HepG2 (cell line): ENCODE results near the gene ANKRD44. TPM values are rescaled to one million over a fixed set of nuclear protein-coding genes. Genes with fewer than 3 reads are reported as not detected.

Experiments
- ATAC-seq: fragments of 200-7000 bp; cut with Tn5 transposase; 3 replicates; pipeline ENCODE4 v1.9.1; 2020; ENCODE audit warnings: mild to moderate bottlenecking, moderate library complexity
- BruUV-seq: library from RNA; stranded (reverse); fragments of 400-500 nt; replicated peaks from 2 replicates; lab custom pipeline; 2021; lab: Mats Ljungman, UMichigan
- CTCF ChIA-PET: fragments of 300-600 bp; formaldehyde crosslinking; extraction: SDS; loops from one replicate; lab custom pipeline; 2021; ENCODE audit warnings: low total read pairs, inconsistent platforms, low intra/inter-chr PET ratio; lab: Yijun Ruan, JAX
- POLR2A ChIA-PET: fragments of 350-600 bp; sonication (Branson Sonifier 250); formaldehyde crosslinking; loops from one replicate; lab custom pipeline; 2020; ENCODE audit warnings: antibody characterized with exemption, inconsistent platforms; lab: Yijun Ruan, JAX
- DNase-seq: peaks from one replicate; pipeline ENCODE4 v3.0.0-alpha.2; 2015; ENCODE audit warnings: low spot score
- FAIRE-seq: peaks from 3 replicates; lab custom pipeline; 2011; peaks lifted over from hg19 to GRCh38; lab: Jason Lieb, UNC
- H2AFZ ChIP-seq: one replicate; pipeline ENCODE4 v1.6.1; 2011; ENCODE audit warnings: low read length, inconsistent platforms
- H3K27ac ChIP-seq: fragments of 300-600 bp; 3 replicates; pipeline ENCODE4 v1.8.0; 2011; ENCODE audit warnings: mixed run types, mild to moderate bottlenecking, mixed read lengths, low read length, inconsistent platforms; ENCODE audit not compliant: insufficient read depth; ENCODE audit errors: extremely low read length
- H3K27me3 ChIP-seq, 2 experiments: fragments of 200-600 bp in 1 of 2; 2 replicates in 1 of 2; 3 replicates in 1 of 2; pipeline versions ENCODE4 v1.6.0 to v1.8.0; 2011; ENCODE audit warnings: low read length in 2 of 2, mild to moderate bottlenecking in 2 of 2, moderate library complexity in 2 of 2, inconsistent platforms in 1 of 2; ENCODE audit not compliant: insufficient read depth in 2 of 2, control insufficient read depth in 1 of 2
- H3K36me3 ChIP-seq, 2 experiments: fragments of 200-600 bp in 1 of 2; replicated peaks in 1 of 2; 2 replicates in 1 of 2; 3 replicates in 1 of 2; pipeline versions ENCODE4 v1.5.1 to v1.8.0; 2011; ENCODE audit warnings: low read length in 2 of 2, inconsistent platforms in 1 of 2; ENCODE audit not compliant: insufficient read depth in 2 of 2, control insufficient read depth in 1 of 2
- H3K4me1 ChIP-seq: 2 replicates; pipeline ENCODE4 v1.5.1; 2012; ENCODE audit warnings: low read length, inconsistent platforms; ENCODE audit not compliant: insufficient read depth
- H3K4me2 ChIP-seq: 2 replicates; pipeline ENCODE4 v1.6.0; 2011; ENCODE audit warnings: low read depth, low read length, inconsistent platforms
- H3K4me3 ChIP-seq, 3 experiments: fragments of 200-600 bp in 1 of 3; sonication (generic), shearing (Covaris generic) in 1 of 3; replicated peaks in 1 of 3; 2 replicates each; pipeline ENCODE4 v1.5.1; 2011 to 2016; ENCODE audit warnings: low read length in 3 of 3, inconsistent platforms in 2 of 3, low read depth in 2 of 3, mild to moderate bottlenecking in 2 of 3, control low read depth in 1 of 3, mixed read lengths in 1 of 3; ENCODE audit not compliant: insufficient read depth in 1 of 3
- H3K79me2 ChIP-seq: one replicate; pipeline ENCODE4 v1.6.1; 2011; ENCODE audit warnings: low read length, inconsistent platforms; ENCODE audit not compliant: insufficient read depth
- H3K9ac ChIP-seq: 2 replicates; pipeline ENCODE4 v1.6.0; 2011; ENCODE audit warnings: mild to moderate bottlenecking, low read depth, low read length, inconsistent platforms; ENCODE audit not compliant: insufficient read depth
- H3K9me3 ChIP-seq: 2 replicates; pipeline ENCODE4 v1.5.1; 2012; ENCODE audit warnings: mild to moderate bottlenecking, low read length
- H4K20me1 ChIP-seq: 2 replicates; pipeline ENCODE4 v1.6.0; 2011; ENCODE audit warnings: inconsistent platforms, mild to moderate bottlenecking, low read length, moderate library complexity; ENCODE audit not compliant: insufficient read depth
- ETV6 ChIP-seq: sonication (generic); formaldehyde crosslinking; conservative IDR thresholded peaks from 2 replicates; pipeline ENCODE4 v1.4.0; 2020; ENCODE audit warnings: missing genetic modification reagents
- GATAD2A ChIP-seq: IDR thresholded peaks from 2 replicates; pipeline ENCODE4 v1.6.1; 2016
- SPEN ChIP-seq: sonication (generic); formaldehyde crosslinking; IDR thresholded peaks from 2 replicates; pipeline ENCODE4 v1.5.1; 2020; ENCODE audit warnings: low read depth, mild to moderate bottlenecking, missing genetic modification reagents
- STAG1 ChIP-seq: sonication (generic); formaldehyde crosslinking; IDR thresholded peaks from 2 replicates; pipeline ENCODE4 v1.4.0; 2020; ENCODE audit warnings: missing genetic modification reagents
- ZKSCAN1 ChIP-seq: fragments of 150-350 bp; IDR thresholded peaks from 2 replicates; pipeline ENCODE4 v1.6.1; 2014; ENCODE audit warnings: low read length
- ZNF75D ChIP-seq: sonication (generic); formaldehyde crosslinking; IDR thresholded peaks from 2 replicates; pipeline ENCODE4 v1.8.1; 2023; ENCODE audit warnings: missing genetic modification reagents, mild to moderate bottlenecking, borderline replicate concordance
- ZNF782 ChIP-seq: sonication (generic); formaldehyde crosslinking; IDR thresholded peaks from 2 replicates; pipeline ENCODE4 v1.4.0; 2020; ENCODE audit warnings: missing genetic modification reagents, mild to moderate bottlenecking, borderline replicate concordance
- WGBS: methylation state at CpG from one replicate; pipeline ENCODE4 v1.1.6; 2017; ENCODE audit warnings: low lambda C conversion rate; 5-methylcytosine and 5-hydroxymethylcytosine counted together
- in situ Hi-C: cut with HindIII; loops from 2 replicates; pipeline ENCODE4 v1.10.0; 2017; ENCODE audit warnings: low pct_unique_long_range_greater_than_20kb; ENCODE audit not compliant: extremely low pct_ligation_motif_present
- intact Hi-C: fragments of 100-400 bp; cut with micrococcal nuclease; formaldehyde crosslinking; loops from one replicate; pipeline ENCODE4 v1.10.0; 2022; ENCODE audit not compliant: unreplicated experiment
- polyA plus RNA-seq, 8 experiments: library from polyadenylated mRNA; depleted of rRNA in 3 of 8; stranded (reverse) in 7 of 8; unstranded in 1 of 8; fragments of >200 nt; fragmentation: Illumina TruSeq in 4 of 8; extraction: Trizol in 4 of 8; gene quantifications; 2 replicates each; pipeline versions ENCODE4 v1.2.1 to v1.2.3, GENCODE V29; 2011 to 2016; ENCODE audit warnings: low read depth in 4 of 8, missing spikeins in 1 of 8, mixed read lengths in 1 of 8; ENCODE audit not compliant: insufficient read depth in 1 of 8
- total RNA-seq, 5 experiments: library from RNA; depleted of rRNA; stranded (reverse); fragments of >200 nt; fragmentation: Illumina TruSeq; extraction: Trizol; gene quantifications; 2 replicates each; pipeline ENCODE4 v1.2.3, GENCODE V29; 2016; ENCODE audit warnings: low read depth in 1 of 5
- TF ChIP-seq, protein P1 (sequence below): sonication (generic); formaldehyde crosslinking; IDR thresholded peaks from 2 replicates; pipeline ENCODE4 v1.4.0; 2020; ENCODE audit warnings: low read depth, mild to moderate bottlenecking, missing genetic modification reagents
- TF ChIP-seq, protein P2 (sequence below): sonication (generic); formaldehyde crosslinking; IDR thresholded peaks from 2 replicates; pipeline ENCODE4 v1.4.0; 2020; ENCODE audit warnings: mild to moderate bottlenecking, missing genetic modification reagents
- TF ChIP-seq, protein P3 (sequence below): sonication (generic); formaldehyde crosslinking; IDR thresholded peaks from 2 replicates; pipeline ENCODE4 v1.8.0; 2022; ENCODE audit warnings: mild to moderate bottlenecking, missing genetic modification reagents; ENCODE audit not compliant: insufficient replicate concordance
- TF ChIP-seq, protein P4 (sequence below): sonication (generic); formaldehyde crosslinking; IDR thresholded peaks from 2 replicates; pipeline ENCODE4 v1.8.0; 2022; ENCODE audit warnings: missing genetic modification reagents, mild to moderate bottlenecking, moderate library complexity, borderline replicate concordance
- TF ChIP-seq, protein P5 (sequence below): sonication (generic); formaldehyde crosslinking; IDR thresholded peaks from 2 replicates; pipeline ENCODE4 v1.4.0; 2020; ENCODE audit warnings: missing genetic modification reagents, borderline replicate concordance

ANKRD44 gene
- total and polyA plus RNA-seq, 2 of the 13 experiments (the other 11 are each of a cell fraction or from before 2014, with no cell fraction given), result 0.04 to 0.11 TPM

DNA sequence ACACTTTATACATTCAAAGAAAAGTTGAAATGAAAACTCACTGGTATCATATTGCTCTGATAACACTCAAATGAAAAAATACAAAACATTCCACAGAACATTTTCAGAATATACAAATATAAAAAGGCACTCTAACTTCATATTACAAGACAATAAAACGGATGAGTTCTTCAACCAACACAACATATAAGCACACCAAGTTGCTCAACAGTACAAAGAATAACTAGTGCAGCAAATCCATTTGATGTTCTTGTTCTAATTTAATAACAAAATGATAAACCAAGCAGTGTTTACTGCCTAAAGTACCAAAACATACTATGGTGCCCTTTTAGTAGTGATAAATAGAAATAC, 323.3 kb downstream of the ANKRD44 start:
- Histone ChIP-seq H3K4me3 (no peak overlapping the region), H4K20me1 (no peaks in the 10 kb centered on the region), H3K4me2 (no peak overlapping the region), H3K9ac (no peak overlapping the region), H3K9me3 (no peaks in the 10 kb centered on the region), H3K4me1 (no peaks in the 10 kb centered on the region), H3K27ac (no peak overlapping the region), H3K36me3 (no peaks in the 10 kb centered on the region), H3K27me3 (no peaks in the 10 kb centered on the region; a peak in 1 of 5 replicates), H3K79me2 (no peaks in the 10 kb centered on the region)
- 0% methylated on average over 1 of the region's 1 CpG for WGBS
- DNase-seq, result no peak
- CTCF ChIA-PET, result no interaction called here
- ATAC-seq, result no peak
- intact Hi-C loops, result no loop called here
- TF ChIP-seq, protein P1, sequence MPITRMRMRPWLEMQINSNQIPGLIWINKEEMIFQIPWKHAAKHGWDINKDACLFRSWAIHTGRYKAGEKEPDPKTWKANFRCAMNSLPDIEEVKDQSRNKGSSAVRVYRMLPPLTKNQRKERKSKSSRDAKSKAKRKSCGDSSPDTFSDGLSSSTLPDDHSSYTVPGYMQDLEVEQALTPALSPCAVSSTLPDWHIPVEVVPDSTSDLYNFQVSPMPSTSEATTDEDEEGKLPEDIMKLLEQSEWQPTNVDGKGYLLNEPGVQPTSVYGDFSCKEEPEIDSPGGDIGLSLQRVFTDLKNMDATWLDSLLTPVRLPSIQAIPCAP (CRISPR knock-in tag), result no peak
- TF ChIP-seq, protein P2, sequence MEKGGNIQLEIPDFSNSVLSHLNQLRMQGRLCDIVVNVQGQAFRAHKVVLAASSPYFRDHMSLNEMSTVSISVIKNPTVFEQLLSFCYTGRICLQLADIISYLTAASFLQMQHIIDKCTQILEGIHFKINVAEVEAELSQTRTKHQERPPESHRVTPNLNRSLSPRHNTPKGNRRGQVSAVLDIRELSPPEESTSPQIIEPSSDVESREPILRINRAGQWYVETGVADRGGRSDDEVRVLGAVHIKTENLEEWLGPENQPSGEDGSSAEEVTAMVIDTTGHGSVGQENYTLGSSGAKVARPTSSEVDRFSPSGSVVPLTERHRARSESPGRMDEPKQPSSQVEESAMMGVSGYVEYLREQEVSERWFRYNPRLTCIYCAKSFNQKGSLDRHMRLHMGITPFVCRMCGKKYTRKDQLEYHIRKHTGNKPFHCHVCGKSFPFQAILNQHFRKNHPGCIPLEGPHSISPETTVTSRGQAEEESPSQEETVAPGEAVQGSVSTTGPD, result no peak
- no peak for TF ChIP-seq ZNF75D
- TF ChIP-seq, protein P3, sequence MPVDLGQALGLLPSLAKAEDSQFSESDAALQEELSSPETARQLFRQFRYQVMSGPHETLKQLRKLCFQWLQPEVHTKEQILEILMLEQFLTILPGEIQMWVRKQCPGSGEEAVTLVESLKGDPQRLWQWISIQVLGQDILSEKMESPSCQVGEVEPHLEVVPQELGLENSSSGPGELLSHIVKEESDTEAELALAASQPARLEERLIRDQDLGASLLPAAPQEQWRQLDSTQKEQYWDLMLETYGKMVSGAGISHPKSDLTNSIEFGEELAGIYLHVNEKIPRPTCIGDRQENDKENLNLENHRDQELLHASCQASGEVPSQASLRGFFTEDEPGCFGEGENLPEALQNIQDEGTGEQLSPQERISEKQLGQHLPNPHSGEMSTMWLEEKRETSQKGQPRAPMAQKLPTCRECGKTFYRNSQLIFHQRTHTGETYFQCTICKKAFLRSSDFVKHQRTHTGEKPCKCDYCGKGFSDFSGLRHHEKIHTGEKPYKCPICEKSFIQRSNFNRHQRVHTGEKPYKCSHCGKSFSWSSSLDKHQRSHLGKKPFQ (CRISPR knock-in tag), result no peak
- TF ChIP-seq ETV6 (CRISPR knock-in tag), result no peak
- no peak for TF ChIP-seq ZNF782 (CRISPR knock-in tag)
- TF ChIP-seq, protein P4, sequence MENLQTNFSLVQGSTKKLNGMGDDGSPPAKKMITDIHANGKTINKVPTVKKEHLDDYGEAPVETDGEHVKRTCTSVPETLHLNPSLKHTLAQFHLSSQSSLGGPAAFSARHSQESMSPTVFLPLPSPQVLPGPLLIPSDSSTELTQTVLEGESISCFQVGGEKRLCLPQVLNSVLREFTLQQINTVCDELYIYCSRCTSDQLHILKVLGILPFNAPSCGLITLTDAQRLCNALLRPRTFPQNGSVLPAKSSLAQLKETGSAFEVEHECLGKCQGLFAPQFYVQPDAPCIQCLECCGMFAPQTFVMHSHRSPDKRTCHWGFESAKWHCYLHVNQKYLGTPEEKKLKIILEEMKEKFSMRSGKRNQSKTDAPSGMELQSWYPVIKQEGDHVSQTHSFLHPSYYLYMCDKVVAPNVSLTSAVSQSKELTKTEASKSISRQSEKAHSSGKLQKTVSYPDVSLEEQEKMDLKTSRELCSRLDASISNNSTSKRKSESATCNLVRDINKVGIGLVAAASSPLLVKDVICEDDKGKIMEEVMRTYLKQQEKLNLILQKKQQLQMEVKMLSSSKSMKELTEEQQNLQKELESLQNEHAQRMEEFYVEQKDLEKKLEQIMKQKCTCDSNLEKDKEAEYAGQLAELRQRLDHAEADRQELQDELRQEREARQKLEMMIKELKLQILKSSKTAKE (CRISPR knock-in tag), result no peak
- TF ChIP-seq, protein P5, sequence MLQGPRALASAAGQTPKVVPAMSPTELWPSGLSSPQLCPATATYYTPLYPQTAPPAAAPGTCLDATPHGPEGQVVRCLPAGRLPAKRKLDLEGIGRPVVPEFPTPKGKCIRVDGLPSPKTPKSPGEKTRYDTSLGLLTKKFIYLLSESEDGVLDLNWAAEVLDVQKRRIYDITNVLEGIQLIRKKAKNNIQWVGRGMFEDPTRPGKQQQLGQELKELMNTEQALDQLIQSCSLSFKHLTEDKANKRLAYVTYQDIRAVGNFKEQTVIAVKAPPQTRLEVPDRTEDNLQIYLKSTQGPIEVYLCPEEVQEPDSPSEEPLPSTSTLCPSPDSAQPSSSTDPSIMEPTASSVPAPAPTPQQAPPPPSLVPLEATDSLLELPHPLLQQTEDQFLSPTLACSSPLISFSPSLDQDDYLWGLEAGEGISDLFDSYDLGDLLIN, result no peak
- no peak for TF ChIP-seq GATAD2A
- TF ChIP-seq ZKSCAN1, result no peak
- TF ChIP-seq SPEN, result no peak
- no peak for TF ChIP-seq STAG1 (CRISPR knock-in tag)
- TF ChIP-seq, all 625 proteins: peak for 0
- FAIRE-seq, result no peak
- POLR2A ChIA-PET, result no interaction called here
- in situ Hi-C loops, result no loop called here
- H2AFZ ChIP-seq, result no peak overlapping the region
- no TSS peak for BruUV-seq
